ENCODE measurements around the gene TECTA.

The TECTA gene

GRCh38 chr11:121095561-121095960 lies 5.5 kb upstream of the TECTA start:
- Histone ChIP-seq H3K4me1 (ENCODE audit: control insufficient read depth, insufficient read depth, low read length) (peaks cover 8% of the 10 kb centered on the region), H3K4me2 (ENCODE audit: low read length) (no peak overlapping the region), H3K27me3 (ENCODE audit: control insufficient read depth, insufficient read depth, low read length) (peaks cover under 1% of the 10 kb centered on the region), H3K4me3 (ENCODE audit: low read length) (no peak overlapping the region), H3K36me3 (ENCODE audit: insufficient read depth, low read length) (no peaks in the 10 kb centered on the region), H3K9me3 (replicated peaks; ENCODE audit: low read length) (no peaks in the 10 kb centered on the region), H3K9ac (ENCODE audit: low read depth, low read length) (no peak overlapping the region)

DNA sequence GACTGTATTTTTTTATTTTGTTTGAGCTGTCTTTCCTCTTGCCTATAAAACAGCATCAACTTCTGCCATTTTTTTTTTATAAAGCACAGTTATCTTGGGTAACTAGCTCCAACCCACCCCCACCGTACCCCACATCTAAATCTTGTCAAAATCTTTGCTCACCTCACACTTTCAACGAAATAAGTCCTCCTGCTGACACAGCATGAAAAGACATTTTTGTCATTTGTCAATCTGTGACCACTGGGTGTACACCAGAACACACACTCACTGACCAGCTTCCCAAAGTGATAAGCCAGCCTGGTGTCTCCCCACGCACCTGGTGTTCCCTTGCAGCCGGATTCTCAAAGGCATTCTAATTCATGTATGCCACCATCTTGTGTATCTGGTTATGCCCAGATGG lies 1.7 kb upstream of the TECTA start:
- H3K4me1 ChIP-seq (ENCODE audit: control insufficient read depth, insufficient read depth, low read length): peaks cover 8% of the 10 kb centered on the region
- H3K9ac ChIP-seq (ENCODE audit: low read depth, low read length): no peak overlapping the region
- H3K27me3 ChIP-seq (ENCODE audit: control insufficient read depth, insufficient read depth, low read length): peaks cover 14% of the 10 kb centered on the region
- H3K36me3 ChIP-seq (ENCODE audit: insufficient read depth, low read length): no peaks in the 10 kb centered on the region
- no peaks in the 10 kb centered on the region for H3K9me3 ChIP-seq (replicated peaks; ENCODE audit: low read length)
- no peak overlapping the region for H3K4me3 ChIP-seq (ENCODE audit: low read length)
- H3K4me2 ChIP-seq (ENCODE audit: low read length): no peak overlapping the region

DNA sequence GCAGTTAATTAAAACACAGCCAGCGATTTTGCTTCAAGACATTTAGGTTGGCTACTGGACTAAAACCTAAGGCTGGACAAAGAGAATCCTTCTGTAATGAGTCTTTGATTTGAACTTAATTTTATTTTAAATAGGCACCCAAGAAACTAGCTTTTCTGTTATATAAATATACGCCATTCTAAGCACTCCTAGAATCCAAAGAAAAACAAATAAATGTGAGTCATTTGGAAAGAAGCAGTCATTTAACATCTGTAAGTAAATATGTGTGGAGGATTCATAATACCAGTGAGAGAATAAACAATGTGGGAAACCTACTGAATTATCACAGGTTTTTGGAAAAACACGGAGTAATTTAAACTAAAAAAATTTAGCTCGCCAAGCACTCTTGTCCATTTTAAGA lies 1.2 kb upstream of the TECTA start:
- peaks cover 19% of the 10 kb centered on the region for H3K27me3 ChIP-seq (ENCODE audit: control insufficient read depth, insufficient read depth, low read length)

GRCh38 chr11:121104312-121104762 lies 3.3 kb downstream of the TECTA start:
- H3K4me2 ChIP-seq (ENCODE audit: low read length): no peak overlapping the region
- no peaks in the 10 kb centered on the region for H3K9me3 ChIP-seq (replicated peaks; ENCODE audit: low read length)
- H3K4me3 ChIP-seq (ENCODE audit: low read length): no peak overlapping the region
- peaks cover 37% of the 10 kb centered on the region for H3K27me3 ChIP-seq (ENCODE audit: control insufficient read depth, insufficient read depth, low read length)
- no peak overlapping the region for H3K9ac ChIP-seq (ENCODE audit: low read depth, low read length)
- H3K36me3 ChIP-seq (ENCODE audit: insufficient read depth, low read length): no peaks in the 10 kb centered on the region
- H3K4me1 ChIP-seq (ENCODE audit: control insufficient read depth, insufficient read depth, low read length): peaks cover 8% of the 10 kb centered on the region

More for the DNA sequence above, 1.2 kb upstream of the TECTA start:
- Histone ChIP-seq H3K9me3 (replicated peaks; ENCODE audit: low read length) (no peaks in the 10 kb centered on the region), H3K9ac (ENCODE audit: low read depth, low read length) (no peak overlapping the region), H3K36me3 (ENCODE audit: insufficient read depth, low read length) (no peaks in the 10 kb centered on the region), H3K4me3 (ENCODE audit: low read length) (no peak overlapping the region), H3K4me2 (ENCODE audit: low read length) (no peak overlapping the region), H3K4me1 (ENCODE audit: control insufficient read depth, insufficient read depth, low read length) (peaks cover 8% of the 10 kb centered on the region)

- Histone ChIP-seq H3K27me3 (ENCODE audit: control insufficient read depth, insufficient read depth, low read length) (peaks cover 37% of the 10 kb centered on the region), H3K4me3 (ENCODE audit: low read length) (no peak overlapping the region), H3K9me3 (replicated peaks; ENCODE audit: low read length) (no peaks in the 10 kb centered on the region), H3K4me2 (ENCODE audit: low read length) (no peak overlapping the region), H3K9ac (ENCODE audit: low read depth, low read length) (no peak overlapping the region), H3K36me3 (ENCODE audit: insufficient read depth, low read length) (no peaks in the 10 kb centered on the region), H3K4me1 (ENCODE audit: control insufficient read depth, insufficient read depth, low read length) (peaks cover 1% of the 10 kb centered on the region)
These were observed 4.0 kb downstream of the TECTA start for GRCh38 chr11:121105063-121105480.

- no peak overlapping the region for H3K4me2 ChIP-seq (ENCODE audit: low read length)
- no peak overlapping the region for H3K4me3 ChIP-seq (ENCODE audit: low read length)
- H3K36me3 ChIP-seq (ENCODE audit: insufficient read depth, low read length): no peaks in the 10 kb centered on the region
- H3K9me3 ChIP-seq (replicated peaks; ENCODE audit: low read length): no peaks in the 10 kb centered on the region
- H3K27me3 ChIP-seq (ENCODE audit: control insufficient read depth, insufficient read depth, low read length): peaks cover 36% of the 10 kb centered on the region
- H3K4me1 ChIP-seq (ENCODE audit: control insufficient read depth, insufficient read depth, low read length): no peaks in the 10 kb centered on the region
- no peak overlapping the region for H3K9ac ChIP-seq (ENCODE audit: low read depth, low read length)
These were observed 4.6 kb downstream of the TECTA start for GRCh38 chr11:121105481-121106195.

DNA sequence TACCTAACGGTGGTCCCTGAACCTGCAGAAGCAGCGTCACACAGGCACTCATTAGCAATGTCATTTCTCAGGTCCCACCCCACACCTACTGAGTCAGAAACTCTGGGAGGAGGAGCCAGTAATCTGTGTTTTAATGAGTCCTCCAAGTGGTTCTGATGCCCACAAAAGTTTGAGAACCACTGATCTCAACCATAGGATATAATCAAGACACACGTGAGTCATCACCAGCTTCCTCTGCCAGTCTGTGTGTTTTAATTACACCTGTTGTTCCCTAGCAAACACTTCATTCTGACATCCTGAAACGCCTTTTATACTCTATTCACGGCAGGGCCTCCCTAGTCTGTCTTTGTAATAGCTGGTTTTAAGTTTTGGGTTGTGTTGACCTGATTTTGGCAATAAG lies 5.8 kb downstream of the TECTA start:
- Histone ChIP-seq H3K9me3 (replicated peaks; ENCODE audit: low read length) (no peaks in the 10 kb centered on the region), H3K27me3 (ENCODE audit: control insufficient read depth, insufficient read depth, low read length) (peaks cover 39% of the 10 kb centered on the region), H3K36me3 (ENCODE audit: insufficient read depth, low read length) (no peaks in the 10 kb centered on the region), H3K4me2 (ENCODE audit: low read length) (no peak overlapping the region), H3K9ac (ENCODE audit: low read depth, low read length) (no peak overlapping the region), H3K4me1 (ENCODE audit: control insufficient read depth, insufficient read depth, low read length) (no peaks in the 10 kb centered on the region), H3K4me3 (ENCODE audit: low read length) (no peak overlapping the region)

- Histone ChIP-seq H3K4me2 (ENCODE audit: low read length) (no peak overlapping the region), H3K4me1 (ENCODE audit: control insufficient read depth, insufficient read depth, low read length) (no peaks in the 10 kb centered on the region), H3K4me3 (ENCODE audit: low read length) (no peak overlapping the region), H3K9me3 (replicated peaks; ENCODE audit: low read length) (no peaks in the 10 kb centered on the region), H3K9ac (ENCODE audit: low read depth, low read length) (no peak overlapping the region), H3K27me3 (ENCODE audit: control insufficient read depth, insufficient read depth, low read length) (peaks cover 36% of the 10 kb centered on the region), H3K36me3 (ENCODE audit: insufficient read depth, low read length) (no peaks in the 10 kb centered on the region)
These were observed 7.4 kb downstream of the TECTA start for GRCh38 chr11:121108413-121108812.

DNA sequence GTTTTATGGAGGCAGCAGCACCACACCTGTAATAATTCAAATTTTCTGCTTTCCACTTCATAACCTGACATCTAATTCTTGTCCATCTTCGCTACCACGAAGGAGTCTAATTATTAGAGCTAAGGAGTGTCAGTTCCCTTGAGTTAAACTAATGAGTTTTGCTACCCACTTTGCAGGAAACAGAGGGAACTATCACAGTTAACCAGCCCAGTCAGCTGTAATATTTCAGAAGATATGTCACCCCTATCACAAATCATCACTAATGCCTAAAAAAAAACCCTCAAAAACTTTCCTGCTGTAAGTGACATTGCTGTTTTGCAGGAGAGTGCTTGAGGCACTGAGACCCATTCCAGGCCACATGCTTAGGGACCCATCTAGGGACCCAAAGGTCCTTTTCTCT lies 8.4 kb downstream of the TECTA start:
- no peak overlapping the region for H3K9ac ChIP-seq (ENCODE audit: low read depth, low read length)
- no peak overlapping the region for H3K4me3 ChIP-seq (ENCODE audit: low read length)
- H3K9me3 ChIP-seq (replicated peaks; ENCODE audit: low read length): no peaks in the 10 kb centered on the region
- peaks cover 34% of the 10 kb centered on the region for H3K27me3 ChIP-seq (ENCODE audit: control insufficient read depth, insufficient read depth, low read length)
- no peaks in the 10 kb centered on the region for H3K36me3 ChIP-seq (ENCODE audit: insufficient read depth, low read length)
- no peak overlapping the region for H3K4me2 ChIP-seq (ENCODE audit: low read length)
- H3K4me1 ChIP-seq (ENCODE audit: control insufficient read depth, insufficient read depth, low read length): no peaks in the 10 kb centered on the region

DNA sequence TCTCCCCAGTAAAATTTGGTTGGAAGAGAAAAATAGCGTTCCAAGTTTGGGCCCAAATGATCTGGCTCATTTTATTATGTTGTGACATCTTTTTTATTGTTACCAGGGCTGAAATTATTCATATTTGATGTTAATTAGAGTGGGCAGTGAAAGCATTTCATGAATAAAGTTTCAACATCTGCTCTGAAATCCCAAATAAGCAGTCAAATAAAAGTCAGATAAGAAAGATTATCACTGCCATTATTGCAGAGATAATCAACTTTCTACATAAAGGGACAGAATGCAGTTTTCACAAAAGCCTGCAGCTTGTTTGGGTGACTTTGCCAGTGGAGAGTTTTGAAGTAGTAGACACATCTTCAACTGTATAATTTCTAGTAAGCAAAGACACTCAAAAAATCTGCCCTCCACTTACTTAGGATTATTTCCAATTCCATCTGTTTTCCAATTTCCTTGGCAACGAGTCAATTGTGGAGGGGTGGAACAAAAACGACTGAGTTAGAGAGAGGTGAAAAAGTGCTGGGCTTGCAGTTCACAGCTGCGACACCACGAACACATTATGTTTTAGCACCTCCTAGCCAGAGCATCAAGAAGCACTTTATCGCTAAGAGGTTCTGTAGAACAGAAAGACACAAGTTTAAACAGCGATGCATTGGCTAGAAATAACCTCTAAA lies 9.0 kb downstream of the TECTA start:
- no peak overlapping the region for H3K9ac ChIP-seq (ENCODE audit: low read depth, low read length)
- no peaks in the 10 kb centered on the region for H3K9me3 ChIP-seq (replicated peaks; ENCODE audit: low read length)
- peaks cover 28% of the 10 kb centered on the region for H3K27me3 ChIP-seq (ENCODE audit: control insufficient read depth, insufficient read depth, low read length)

GRCh38 chr11:121110871-121111724 lies 10.1 kb downstream of the TECTA start:
- no peak overlapping the region for H3K4me3 ChIP-seq (ENCODE audit: low read length)
- no peak overlapping the region for H3K9ac ChIP-seq (ENCODE audit: low read depth, low read length)
- no peaks in the 10 kb centered on the region for H3K36me3 ChIP-seq (ENCODE audit: insufficient read depth, low read length)
- peaks cover 18% of the 10 kb centered on the region for H3K27me3 ChIP-seq (ENCODE audit: control insufficient read depth, insufficient read depth, low read length)
- no peaks in the 10 kb centered on the region for H3K4me1 ChIP-seq (ENCODE audit: control insufficient read depth, insufficient read depth, low read length)
- no peak overlapping the region for H3K4me2 ChIP-seq (ENCODE audit: low read length)
- no peaks in the 10 kb centered on the region for H3K9me3 ChIP-seq (replicated peaks; ENCODE audit: low read length)

More for the DNA sequence above, 9.0 kb downstream of the TECTA start:
- Histone ChIP-seq H3K4me1 (ENCODE audit: control insufficient read depth, insufficient read depth, low read length) (no peaks in the 10 kb centered on the region), H3K4me2 (ENCODE audit: low read length) (no peak overlapping the region), H3K4me3 (ENCODE audit: low read length) (no peak overlapping the region), H3K36me3 (ENCODE audit: insufficient read depth, low read length) (no peaks in the 10 kb centered on the region)

Measured in skeletal muscle satellite cell (primary cell).